Brain microvascular endothelial cell (primary cell): ENCODE data around the gene NFKB2.

ENCODE experiments used
- DNase-seq: peaks from one replicate; pipeline ENCODE4 v3.0.0-alpha.2; 2020
- H3K27ac ChIP-seq: fragments of 250-450 bp; sonication (Bioruptor Pico); 2 replicates; pipeline ENCODE4 v1.5.1; 2020; ENCODE audit warnings: mild to moderate bottlenecking, moderate library complexity
- H3K27me3 ChIP-seq: fragments of 250-450 bp; sonication (Bioruptor Pico); replicated peaks from 2 replicates; pipeline ENCODE4 v1.5.1; 2020; ENCODE audit warnings: mild to moderate bottlenecking
- H3K36me3 ChIP-seq: fragments of 250-450 bp; sonication (Bioruptor Pico); replicated peaks from 2 replicates; pipeline ENCODE4 v1.5.1; 2020; ENCODE audit warnings: mild to moderate bottlenecking
- H3K4me3 ChIP-seq: 2 replicates; pipeline ENCODE4 v1.5.1; 2011; ENCODE audit warnings: low read depth, mild to moderate bottlenecking, control low read depth, low read length, moderate library complexity
- CTCF ChIP-seq: IDR thresholded peaks from 2 replicates; pipeline ENCODE4 v1.5.1; 2011; ENCODE audit warnings: low read depth, mild to moderate bottlenecking, moderate library complexity, low read length, control low read depth, inconsistent platforms; ENCODE audit errors: missing control alignments
- in situ Hi-C: cut with HindIII; loops from 2 replicates; pipeline ENCODE4 v1.10.0; 2017; ENCODE audit warnings: low sequenced_read_pairs, low pct_ligation_motif_present

Gene NFKB2

GRCh38 chr10:102450374-102451104 is 55.0 kb downstream of the NFKB2 start:
- in situ Hi-C loops: no loop called here
- Histone ChIP-seq H3K27ac (no peak overlapping the region), H3K27me3 (no peaks in the 10 kb centered on the region), H3K36me3 (no peaks in the 10 kb centered on the region), H3K4me3 (peak overlapping the region; percentile 70)
- DNase-seq: peak; percentile 42
- no peak for TF ChIP-seq CTCF

GRCh38 chr10:102451105-102451969 is 55.8 kb downstream of the NFKB2 start, which contains the start of gene C10orf95:
Gene C10orf95, minus strand, starts transcription at chr10:102451543. Its CDS starts 450 bp downstream, at chr10:102451093.
- Histone ChIP-seq H3K36me3 (no peaks in the 10 kb centered on the region), H3K4me3 (peak within 1 kb of the TSS; percentile 70), H3K27me3 (no peaks in the 10 kb centered on the region), H3K27ac (no peak within 1 kb of the TSS)
- no peak for DNase-seq
- no peak for TF ChIP-seq CTCF
- in situ Hi-C loops: no loop called here
